GM23338 (cell line): ENCODE measurements around the gene NDOR1.

Experiments used
- CREB1 ChIP-seq: fragments of 250-450 bp; sonication (Bioruptor Pico); IDR thresholded peaks from 2 replicates; pipeline ENCODE4 v1.5.0; 2020; ENCODE audit warnings: low read depth, mild to moderate bottlenecking, moderate library complexity
- CTCF ChIP-seq, 2 experiments: fragments of 200-600 bp in 1 of 2; sonication (generic) in 1 of 2; conservative IDR thresholded peaks; 2 replicates each; pipeline versions ENCODE4 v1.5.1 to v1.6.1; 2016 to 2017; ENCODE audit warnings: antibody characterized with exemption in 2 of 2, low read depth in 2 of 2, mild to moderate bottlenecking in 2 of 2, moderate library complexity in 1 of 2
- ETS1 ChIP-seq: IDR thresholded peaks from 2 replicates; pipeline ENCODE4 v1.6.1; 2016; ENCODE audit warnings: antibody characterized with exemption
- EZH2 ChIP-seq: fragments of 200-600 bp; sonication (generic); IDR thresholded peaks from one replicate; pipeline ENCODE4 v1.8.0; 2017; ENCODE audit warnings: antibody characterized with exemption, mild to moderate bottlenecking, low read depth; ENCODE audit not compliant: unreplicated experiment
- EZH2phosphoT487 ChIP-seq: fragments of 200-600 bp; sonication (generic); IDR thresholded peaks from one replicate; pipeline ENCODE4 v1.8.1; 2018; ENCODE audit warnings: antibody characterized with exemption; ENCODE audit not compliant: unreplicated experiment
- JUNB ChIP-seq: IDR thresholded peaks from one replicate; pipeline ENCODE4 v1.6.1; 2016; ENCODE audit warnings: antibody characterized with exemption; ENCODE audit not compliant: unreplicated experiment
- NANOG ChIP-seq: IDR thresholded peaks from 2 replicates; pipeline ENCODE4 v1.6.1; 2016; ENCODE audit warnings: antibody characterized with exemption, borderline replicate concordance
- POLR2AphosphoS5 ChIP-seq: IDR thresholded peaks from 2 replicates; pipeline ENCODE4 v1.6.1; 2016; ENCODE audit warnings: antibody characterized with exemption, low read depth
- STAT1 ChIP-seq: IDR thresholded peaks from one replicate; pipeline ENCODE4 v1.6.1; 2016; ENCODE audit warnings: antibody characterized with exemption; ENCODE audit not compliant: unreplicated experiment
- ZNF114 ChIP-seq: fragments of 250-450 bp; sonication (Bioruptor Pico); IDR thresholded peaks from 2 replicates; pipeline ENCODE4 v1.5.0; 2020; ENCODE audit warnings: mild to moderate bottlenecking, moderate library complexity
- TF ChIP-seq, protein P1 (sequence below): IDR thresholded peaks from one replicate; pipeline ENCODE4 v1.6.1; 2018; ENCODE audit warnings: antibody characterized with exemption; ENCODE audit not compliant: unreplicated experiment
- TF ChIP-seq, protein P2 (sequence below): fragments of 250-450 bp; sonication (Bioruptor Pico); IDR thresholded peaks from 2 replicates; pipeline ENCODE4 v1.5.0; 2020; ENCODE audit warnings: mild to moderate bottlenecking, moderate library complexity

- TF ChIP-seq CTCF (conservative IDR thresholded peaks at IDR 0.05; ENCODE audit: low read depth in 2 of 2) (no peak), EZH2 (no peak), CREB1 (CRISPR knock-in tag) (no peak), POLR2AphosphoS5 (no peak; the same call in 1 of the 2 replicates), JUNB (no peak), ZNF114 (CRISPR knock-in tag) (no peak), EZH2phosphoT487 (no peak), STAT1 (no peak), ETS1 (no peak), NANOG (no peak)
- TF ChIP-seq, protein P1, sequence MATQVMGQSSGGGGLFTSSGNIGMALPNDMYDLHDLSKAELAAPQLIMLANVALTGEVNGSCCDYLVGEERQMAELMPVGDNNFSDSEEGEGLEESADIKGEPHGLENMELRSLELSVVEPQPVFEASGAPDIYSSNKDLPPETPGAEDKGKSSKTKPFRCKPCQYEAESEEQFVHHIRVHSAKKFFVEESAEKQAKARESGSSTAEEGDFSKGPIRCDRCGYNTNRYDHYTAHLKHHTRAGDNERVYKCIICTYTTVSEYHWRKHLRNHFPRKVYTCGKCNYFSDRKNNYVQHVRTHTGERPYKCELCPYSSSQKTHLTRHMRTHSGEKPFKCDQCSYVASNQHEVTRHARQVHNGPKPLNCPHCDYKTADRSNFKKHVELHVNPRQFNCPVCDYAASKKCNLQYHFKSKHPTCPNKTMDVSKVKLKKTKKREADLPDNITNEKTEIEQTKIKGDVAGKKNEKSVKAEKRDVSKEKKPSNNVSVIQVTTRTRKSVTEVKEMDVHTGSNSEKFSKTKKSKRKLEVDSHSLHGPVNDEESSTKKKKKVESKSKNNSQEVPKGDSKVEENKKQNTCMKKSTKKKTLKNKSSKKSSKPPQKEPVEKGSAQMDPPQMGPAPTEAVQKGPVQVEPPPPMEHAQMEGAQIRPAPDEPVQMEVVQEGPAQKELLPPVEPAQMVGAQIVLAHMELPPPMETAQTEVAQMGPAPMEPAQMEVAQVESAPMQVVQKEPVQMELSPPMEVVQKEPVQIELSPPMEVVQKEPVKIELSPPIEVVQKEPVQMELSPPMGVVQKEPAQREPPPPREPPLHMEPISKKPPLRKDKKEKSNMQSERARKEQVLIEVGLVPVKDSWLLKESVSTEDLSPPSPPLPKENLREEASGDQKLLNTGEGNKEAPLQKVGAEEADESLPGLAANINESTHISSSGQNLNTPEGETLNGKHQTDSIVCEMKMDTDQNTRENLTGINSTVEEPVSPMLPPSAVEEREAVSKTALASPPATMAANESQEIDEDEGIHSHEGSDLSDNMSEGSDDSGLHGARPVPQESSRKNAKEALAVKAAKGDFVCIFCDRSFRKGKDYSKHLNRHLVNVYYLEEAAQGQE: no peak
- TF ChIP-seq, protein P2, sequence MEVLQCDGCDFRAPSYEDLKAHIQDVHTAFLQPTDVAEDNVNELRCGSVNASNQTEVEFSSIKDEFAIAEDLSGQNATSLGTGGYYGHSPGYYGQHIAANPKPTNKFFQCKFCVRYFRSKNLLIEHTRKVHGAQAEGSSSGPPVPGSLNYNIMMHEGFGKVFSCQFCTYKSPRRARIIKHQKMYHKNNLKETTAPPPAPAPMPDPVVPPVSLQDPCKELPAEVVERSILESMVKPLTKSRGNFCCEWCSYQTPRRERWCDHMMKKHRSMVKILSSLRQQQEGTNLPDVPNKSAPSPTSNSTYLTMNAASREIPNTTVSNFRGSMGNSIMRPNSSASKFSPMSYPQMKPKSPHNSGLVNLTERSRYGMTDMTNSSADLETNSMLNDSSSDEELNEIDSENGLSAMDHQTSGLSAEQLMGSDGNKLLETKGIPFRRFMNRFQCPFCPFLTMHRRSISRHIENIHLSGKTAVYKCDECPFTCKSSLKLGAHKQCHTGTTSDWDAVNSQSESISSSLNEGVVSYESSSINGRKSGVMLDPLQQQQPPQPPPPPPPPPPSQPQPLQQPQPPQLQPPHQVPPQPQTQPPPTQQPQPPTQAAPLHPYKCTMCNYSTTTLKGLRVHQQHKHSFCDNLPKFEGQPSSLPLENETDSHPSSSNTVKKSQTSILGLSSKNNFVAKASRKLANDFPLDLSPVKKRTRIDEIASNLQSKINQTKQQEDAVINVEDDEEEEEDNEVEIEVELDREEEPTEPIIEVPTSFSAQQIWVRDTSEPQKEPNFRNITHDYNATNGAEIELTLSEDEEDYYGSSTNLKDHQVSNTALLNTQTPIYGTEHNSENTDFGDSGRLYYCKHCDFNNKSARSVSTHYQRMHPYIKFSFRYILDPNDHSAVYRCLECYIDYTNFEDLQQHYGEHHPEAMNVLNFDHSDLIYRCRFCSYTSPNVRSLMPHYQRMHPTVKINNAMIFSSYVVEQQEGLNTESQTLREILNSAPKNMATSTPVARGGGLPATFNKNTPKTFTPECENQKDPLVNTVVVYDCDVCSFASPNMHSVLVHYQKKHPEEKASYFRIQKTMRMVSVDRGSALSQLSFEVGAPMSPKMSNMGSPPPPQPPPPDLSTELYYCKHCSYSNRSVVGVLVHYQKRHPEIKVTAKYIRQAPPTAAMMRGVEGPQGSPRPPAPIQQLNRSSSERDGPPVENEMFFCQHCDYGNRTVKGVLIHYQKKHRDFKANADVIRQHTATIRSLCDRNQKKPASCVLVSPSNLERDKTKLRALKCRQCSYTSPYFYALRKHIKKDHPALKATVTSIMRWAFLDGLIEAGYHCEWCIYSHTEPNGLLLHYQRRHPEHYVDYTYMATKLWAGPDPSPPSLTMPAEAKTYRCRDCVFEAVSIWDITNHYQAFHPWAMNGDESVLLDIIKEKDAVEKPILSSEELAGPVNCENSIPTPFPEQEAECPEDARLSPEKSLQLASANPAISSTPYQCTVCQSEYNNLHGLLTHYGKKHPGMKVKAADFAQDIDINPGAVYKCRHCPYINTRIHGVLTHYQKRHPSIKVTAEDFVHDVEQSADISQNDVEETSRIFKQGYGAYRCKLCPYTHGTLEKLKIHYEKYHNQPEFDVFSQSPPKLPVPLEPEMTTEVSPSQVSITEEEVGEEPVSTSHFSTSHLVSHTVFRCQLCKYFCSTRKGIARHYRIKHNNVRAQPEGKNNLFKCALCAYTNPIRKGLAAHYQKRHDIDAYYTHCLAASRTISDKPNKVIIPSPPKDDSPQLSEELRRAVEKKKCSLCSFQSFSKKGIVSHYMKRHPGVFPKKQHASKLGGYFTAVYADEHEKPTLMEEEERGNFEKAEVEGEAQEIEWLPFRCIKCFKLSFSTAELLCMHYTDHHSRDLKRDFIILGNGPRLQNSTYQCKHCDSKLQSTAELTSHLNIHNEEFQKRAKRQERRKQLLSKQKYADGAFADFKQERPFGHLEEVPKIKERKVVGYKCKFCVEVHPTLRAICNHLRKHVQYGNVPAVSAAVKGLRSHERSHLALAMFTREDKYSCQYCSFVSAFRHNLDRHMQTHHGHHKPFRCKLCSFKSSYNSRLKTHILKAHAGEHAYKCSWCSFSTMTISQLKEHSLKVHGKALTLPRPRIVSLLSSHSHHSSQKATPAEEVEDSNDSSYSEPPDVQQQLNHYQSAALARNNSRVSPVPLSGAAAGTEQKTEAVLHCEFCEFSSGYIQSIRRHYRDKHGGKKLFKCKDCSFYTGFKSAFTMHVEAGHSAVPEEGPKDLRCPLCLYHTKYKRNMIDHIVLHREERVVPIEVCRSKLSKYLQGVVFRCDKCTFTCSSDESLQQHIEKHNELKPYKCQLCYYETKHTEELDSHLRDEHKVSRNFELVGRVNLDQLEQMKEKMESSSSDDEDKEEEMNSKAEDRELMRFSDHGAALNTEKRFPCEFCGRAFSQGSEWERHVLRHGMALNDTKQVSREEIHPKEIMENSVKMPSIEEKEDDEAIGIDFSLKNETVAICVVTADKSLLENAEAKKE (CRISPR knock-in tag): no peak
Observed at GRCh38 chr9:137237759-137238726, 32.5 kb downstream of the NDOR1 start.
